Activated CD4-positive, CD25-positive, alpha-beta regulatory T cell (primary cell): ENCODE measurements around the gene TMEM179.
"Not testable (repeated sequence)": the region's sequence is repeated elsewhere in the genome, so short reads cannot be mapped to it uniquely, and the experiment has no call there.

Experiments used
- DNase-seq, 4 experiments: peaks; one replicate each; lab custom pipeline; 2025; lab: John Stamatoyannopoulos, UW

TMEM179 gene

GRCh38 chr14:104637546-104638003 is 33.0 kb upstream of the TMEM179 start:
- no peak for DNase-seq

- not testable (repeated sequence) for DNase-seq
Observed at GRCh38 chr14:104636846-104637545, 32.4 kb upstream of the TMEM179 start.

GRCh38 chr14:104636131-104636530 is 31.6 kb upstream of the TMEM179 start:
- no peak for DNase-seq

- DNase-seq: no peak
Observed at GRCh38 chr14:104635717-104636116, 31.1 kb upstream of the TMEM179 start.

GRCh38 chr14:104634886-104635570 is 30.5 kb upstream of the TMEM179 start:
- no peak for DNase-seq

- DNase-seq: no peak
Observed at GRCh38 chr14:104634138-104634760, 29.7 kb upstream of the TMEM179 start.

GRCh38 chr14:104633276-104634137 is 28.9 kb upstream of the TMEM179 start:
- no peak for DNase-seq

- no peak for DNase-seq
Observed at GRCh38 chr14:104632781-104633180, 28.2 kb upstream of the TMEM179 start.

- DNase-seq: no peak
Observed at GRCh38 chr14:104624939-104625338, 20.4 kb upstream of the TMEM179 start.

GRCh38 chr14:104614126-104614812 is 9.7 kb upstream of the TMEM179 start:
- DNase-seq: no peak

GRCh38 chr14:104611881-104612280 is 7.3 kb upstream of the TMEM179 start:
- DNase-seq: no peak

GRCh38 chr14:104610749-104611310 is 6.3 kb upstream of the TMEM179 start:
- DNase-seq: no peak

- DNase-seq: no peak
Observed at GRCh38 chr14:104609666-104610065, 5.1 kb upstream of the TMEM179 start.

GRCh38 chr14:104603711-104604401 is 716 bp downstream of the TMEM179 start:
- DNase-seq: no peak

GRCh38 chr14:104602933-104603325 is 1.6 kb downstream of the TMEM179 start:
- no peak for DNase-seq

GRCh38 chr14:104602315-104602932 is 2.1 kb downstream of the TMEM179 start:
- DNase-seq: no peak

- no peak for DNase-seq
Observed at GRCh38 chr14:104601786-104602185, 2.8 kb downstream of the TMEM179 start.

- no peak for DNase-seq
Observed at GRCh38 chr14:104600805-104601204, 3.8 kb downstream of the TMEM179 start.

- no peak for DNase-seq
Observed at GRCh38 chr14:104600141-104600643, 4.4 kb downstream of the TMEM179 start.

- DNase-seq: no peak
Observed at GRCh38 chr14:104599446-104599845, 5.1 kb downstream of the TMEM179 start.
